SK-N-SH treated with all-trans-retinoic acid at 6 μM for 48 hours (cell line): ENCODE data around the gene SULT6B1.

ENCODE experiments used
- ATAC-seq: fragments of 200-7000 bp; cut with Tn5 transposase; 3 replicates; pipeline ENCODE4 v1.9.1; 2020; ENCODE audit warnings: mild to moderate bottlenecking, moderate library complexity
- ARNTL ChIP-seq: fragments of 450-650 bp; formaldehyde crosslinking; IDR thresholded peaks from 2 replicates; pipeline ENCODE4 v1.5.0; 2020; ENCODE audit warnings: low read depth, mild to moderate bottlenecking, moderate library complexity, borderline replicate concordance
- BACH2 ChIP-seq: fragments of 250-450 bp; sonication (Bioruptor Pico); IDR thresholded peaks from 2 replicates; pipeline ENCODE4 v1.9.0; 2021; ENCODE audit warnings: mild to moderate bottlenecking, borderline replicate concordance
- CSDC2 ChIP-seq: fragments of 250-450 bp; sonication (Bioruptor Pico); IDR thresholded peaks from 2 replicates; pipeline ENCODE4 v1.5.0; 2020; ENCODE audit warnings: mild to moderate bottlenecking, moderate library complexity
- ESRRG ChIP-seq: fragments of 250-450 bp; sonication (Bioruptor Pico); IDR thresholded peaks from 2 replicates; pipeline ENCODE4 v1.6.1; 2021; ENCODE audit warnings: mild to moderate bottlenecking
- GLIS3 ChIP-seq: fragments of 250-450 bp; sonication (Bioruptor Pico); IDR thresholded peaks from 2 replicates; pipeline ENCODE4 v1.5.0; 2020; ENCODE audit warnings: mild to moderate bottlenecking, moderate library complexity
- ISL1 ChIP-seq: fragments of 250-450 bp; sonication (Bioruptor Pico); IDR thresholded peaks from 2 replicates; pipeline ENCODE4 v2.1.2; 2022; ENCODE audit warnings: mild to moderate bottlenecking, moderate library complexity
- OSR1 ChIP-seq: fragments of 250-450 bp; sonication (Bioruptor Pico); IDR thresholded peaks from 2 replicates; pipeline ENCODE4 v1.8.0; 2022; ENCODE audit warnings: moderate library complexity, mild to moderate bottlenecking, inconsistent platforms
- RARB ChIP-seq: fragments of 250-450 bp; sonication (Bioruptor Pico); IDR thresholded peaks from 2 replicates; pipeline ENCODE4 v1.8.0; 2021; ENCODE audit warnings: mild to moderate bottlenecking, moderate library complexity
- SNAI2 ChIP-seq: fragments of 250-450 bp; sonication (Bioruptor Pico); IDR thresholded peaks from 2 replicates; pipeline ENCODE4 v1.5.0; 2020; ENCODE audit warnings: mild to moderate bottlenecking, moderate library complexity
- TCF4 ChIP-seq: fragments of 250-450 bp; sonication (Bioruptor Pico); IDR thresholded peaks from 2 replicates; pipeline ENCODE4 v1.8.0; 2021; ENCODE audit warnings: mild to moderate bottlenecking, moderate library complexity, borderline replicate concordance
- ZC3H10 ChIP-seq: fragments of 250-450 bp; sonication (Bioruptor Pico); IDR thresholded peaks from 2 replicates; pipeline ENCODE4 v1.5.1; 2021; ENCODE audit warnings: mild to moderate bottlenecking, moderate library complexity
- ZFP3 ChIP-seq: fragments of 250-450 bp; sonication (Bioruptor Pico); IDR thresholded peaks from 2 replicates; pipeline ENCODE4 v1.5.0; 2020; ENCODE audit warnings: mild to moderate bottlenecking, moderate library complexity
- ZFP30 ChIP-seq: fragments of 450-650 bp; formaldehyde crosslinking; IDR thresholded peaks from 2 replicates; pipeline ENCODE4 v1.5.0; 2022; ENCODE audit warnings: mild to moderate bottlenecking, moderate library complexity
- ZNF70 ChIP-seq: fragments of 450-650 bp; formaldehyde crosslinking; IDR thresholded peaks from 2 replicates; pipeline ENCODE4 v1.5.0; 2020; ENCODE audit warnings: mild to moderate bottlenecking, moderate library complexity
- TF ChIP-seq, protein P1 (sequence below): fragments of 250-450 bp; sonication (Bioruptor Pico); IDR thresholded peaks from 2 replicates; pipeline ENCODE4 v1.5.0; 2020; ENCODE audit warnings: mild to moderate bottlenecking, moderate library complexity
- TF ChIP-seq, protein P2 (sequence below): fragments of 250-450 bp; sonication (Bioruptor Pico); IDR thresholded peaks from 2 replicates; pipeline ENCODE4 v1.8.0; 2021; ENCODE audit warnings: low read depth, mild to moderate bottlenecking, moderate library complexity, borderline replicate concordance
- TF ChIP-seq, protein P3 (sequence below): fragments of 250-450 bp; sonication (Bioruptor Pico); IDR thresholded peaks from 2 replicates; pipeline ENCODE4 v1.5.1; 2021; ENCODE audit warnings: mild to moderate bottlenecking, moderate library complexity
- TF ChIP-seq, protein P4 (sequence below): fragments of 250-450 bp; sonication (Bioruptor Pico); IDR thresholded peaks from 2 replicates; pipeline ENCODE4 v1.5.1; 2020; ENCODE audit warnings: low read depth, mild to moderate bottlenecking, moderate library complexity
- TF ChIP-seq, protein P5 (sequence below): fragments of 250-450 bp; sonication (Bioruptor Pico); IDR thresholded peaks from 2 replicates; pipeline ENCODE4 v1.8.0; 2020; ENCODE audit warnings: mild to moderate bottlenecking, moderate library complexity, borderline replicate concordance

Gene SULT6B1

DNA sequence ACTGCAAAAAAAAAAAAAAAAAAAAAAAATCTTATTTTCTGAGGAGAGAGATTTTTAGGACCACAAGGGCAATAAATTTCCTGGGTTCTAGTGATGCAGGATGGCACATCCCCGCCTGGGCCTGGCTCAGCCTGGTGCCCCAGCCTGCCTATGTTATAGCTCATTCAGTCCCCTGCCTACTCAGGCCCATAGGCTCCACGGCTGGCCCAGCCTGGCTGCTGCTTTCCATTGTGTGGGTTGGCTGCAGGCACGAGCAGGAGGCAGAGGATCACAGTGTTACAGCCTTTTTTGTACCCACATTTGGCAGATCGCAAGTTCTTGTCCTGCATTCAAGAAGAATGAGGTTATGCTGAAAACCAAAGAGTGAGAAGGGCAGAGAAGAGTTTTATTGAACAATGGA lies 2.8 kb upstream of the SULT6B1 start (continued):
- TF ChIP-seq, protein P1, sequence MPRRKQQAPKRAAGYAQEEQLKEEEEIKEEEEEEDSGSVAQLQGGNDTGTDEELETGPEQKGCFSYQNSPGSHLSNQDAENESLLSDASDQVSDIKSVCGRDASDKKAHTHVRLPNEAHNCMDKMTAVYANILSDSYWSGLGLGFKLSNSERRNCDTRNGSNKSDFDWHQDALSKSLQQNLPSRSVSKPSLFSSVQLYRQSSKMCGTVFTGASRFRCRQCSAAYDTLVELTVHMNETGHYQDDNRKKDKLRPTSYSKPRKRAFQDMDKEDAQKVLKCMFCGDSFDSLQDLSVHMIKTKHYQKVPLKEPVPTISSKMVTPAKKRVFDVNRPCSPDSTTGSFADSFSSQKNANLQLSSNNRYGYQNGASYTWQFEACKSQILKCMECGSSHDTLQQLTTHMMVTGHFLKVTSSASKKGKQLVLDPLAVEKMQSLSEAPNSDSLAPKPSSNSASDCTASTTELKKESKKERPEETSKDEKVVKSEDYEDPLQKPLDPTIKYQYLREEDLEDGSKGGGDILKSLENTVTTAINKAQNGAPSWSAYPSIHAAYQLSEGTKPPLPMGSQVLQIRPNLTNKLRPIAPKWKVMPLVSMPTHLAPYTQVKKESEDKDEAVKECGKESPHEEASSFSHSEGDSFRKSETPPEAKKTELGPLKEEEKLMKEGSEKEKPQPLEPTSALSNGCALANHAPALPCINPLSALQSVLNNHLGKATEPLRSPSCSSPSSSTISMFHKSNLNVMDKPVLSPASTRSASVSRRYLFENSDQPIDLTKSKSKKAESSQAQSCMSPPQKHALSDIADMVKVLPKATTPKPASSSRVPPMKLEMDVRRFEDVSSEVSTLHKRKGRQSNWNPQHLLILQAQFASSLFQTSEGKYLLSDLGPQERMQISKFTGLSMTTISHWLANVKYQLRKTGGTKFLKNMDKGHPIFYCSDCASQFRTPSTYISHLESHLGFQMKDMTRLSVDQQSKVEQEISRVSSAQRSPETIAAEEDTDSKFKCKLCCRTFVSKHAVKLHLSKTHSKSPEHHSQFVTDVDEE = no peak
- TF ChIP-seq SNAI2 (CRISPR knock-in tag) (no peak), OSR1 (CRISPR knock-in tag) (no peak), ZFP30 (CRISPR knock-in tag) (no peak)

DNA sequence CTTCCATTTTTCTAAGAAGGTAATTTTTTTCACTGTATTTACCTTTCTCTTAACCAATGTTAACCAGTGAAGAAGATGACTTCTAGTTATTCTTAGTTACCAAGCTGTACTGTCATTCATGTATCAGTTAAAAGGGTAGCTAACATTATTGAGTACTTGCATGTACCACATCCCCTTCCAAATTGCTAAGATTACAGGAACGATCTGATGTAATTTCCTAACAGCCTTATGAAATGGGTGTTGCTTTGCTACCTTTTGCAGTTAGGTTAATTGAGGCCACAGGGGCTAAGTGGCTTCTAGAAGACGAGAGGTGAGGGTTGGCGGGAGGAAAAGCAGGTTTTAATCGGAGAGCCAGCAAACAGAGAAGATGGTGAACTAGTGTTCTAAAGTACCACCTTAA lies 1.8 kb upstream of the SULT6B1 start:
- ATAC-seq = no peak
- TF ChIP-seq ISL1 (CRISPR knock-in tag) (no peak), ZFP30 (CRISPR knock-in tag) (no peak), ZC3H10 (CRISPR knock-in tag) (no peak), ARNTL (no peak), TCF4 (CRISPR knock-in tag) (no peak), ZNF70 (CRISPR knock-in tag) (no peak), RARB (CRISPR knock-in tag) (no peak), ZFP3 (CRISPR knock-in tag) (no peak), GLIS3 (CRISPR knock-in tag) (no peak), BACH2 (CRISPR knock-in tag) (no peak), CSDC2 (no peak), ESRRG (no peak)
- TF ChIP-seq, protein P1 = no peak
- TF ChIP-seq, protein P2, sequence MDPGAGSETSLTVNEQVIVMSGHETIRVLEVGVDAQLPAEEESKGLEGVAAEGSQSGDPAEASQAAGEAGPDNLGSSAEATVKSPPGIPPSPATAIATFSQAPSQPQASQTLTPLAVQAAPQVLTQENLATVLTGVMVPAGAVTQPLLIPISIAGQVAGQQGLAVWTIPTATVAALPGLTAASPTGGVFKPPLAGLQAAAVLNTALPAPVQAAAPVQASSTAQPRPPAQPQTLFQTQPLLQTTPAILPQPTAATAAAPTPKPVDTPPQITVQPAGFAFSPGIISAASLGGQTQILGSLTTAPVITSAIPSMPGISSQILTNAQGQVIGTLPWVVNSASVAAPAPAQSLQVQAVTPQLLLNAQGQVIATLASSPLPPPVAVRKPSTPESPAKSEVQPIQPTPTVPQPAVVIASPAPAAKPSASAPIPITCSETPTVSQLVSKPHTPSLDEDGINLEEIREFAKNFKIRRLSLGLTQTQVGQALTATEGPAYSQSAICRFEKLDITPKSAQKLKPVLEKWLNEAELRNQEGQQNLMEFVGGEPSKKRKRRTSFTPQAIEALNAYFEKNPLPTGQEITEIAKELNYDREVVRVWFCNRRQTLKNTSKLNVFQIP (CRISPR knock-in tag) = no peak
- TF ChIP-seq, protein P3, sequence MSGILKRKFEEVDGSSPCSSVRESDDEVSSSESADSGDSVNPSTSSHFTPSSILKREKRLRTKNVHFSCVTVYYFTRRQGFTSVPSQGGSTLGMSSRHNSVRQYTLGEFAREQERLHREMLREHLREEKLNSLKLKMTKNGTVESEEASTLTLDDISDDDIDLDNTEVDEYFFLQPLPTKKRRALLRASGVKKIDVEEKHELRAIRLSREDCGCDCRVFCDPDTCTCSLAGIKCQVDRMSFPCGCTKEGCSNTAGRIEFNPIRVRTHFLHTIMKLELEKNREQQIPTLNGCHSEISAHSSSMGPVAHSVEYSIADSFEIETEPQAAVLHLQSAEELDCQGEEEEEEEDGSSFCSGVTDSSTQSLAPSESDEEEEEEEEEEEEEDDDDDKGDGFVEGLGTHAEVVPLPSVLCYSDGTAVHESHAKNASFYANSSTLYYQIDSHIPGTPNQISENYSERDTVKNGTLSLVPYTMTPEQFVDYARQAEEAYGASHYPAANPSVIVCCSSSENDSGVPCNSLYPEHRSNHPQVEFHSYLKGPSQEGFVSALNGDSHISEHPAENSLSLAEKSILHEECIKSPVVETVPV (CRISPR knock-in tag) = no peak
- TF ChIP-seq, protein P4, sequence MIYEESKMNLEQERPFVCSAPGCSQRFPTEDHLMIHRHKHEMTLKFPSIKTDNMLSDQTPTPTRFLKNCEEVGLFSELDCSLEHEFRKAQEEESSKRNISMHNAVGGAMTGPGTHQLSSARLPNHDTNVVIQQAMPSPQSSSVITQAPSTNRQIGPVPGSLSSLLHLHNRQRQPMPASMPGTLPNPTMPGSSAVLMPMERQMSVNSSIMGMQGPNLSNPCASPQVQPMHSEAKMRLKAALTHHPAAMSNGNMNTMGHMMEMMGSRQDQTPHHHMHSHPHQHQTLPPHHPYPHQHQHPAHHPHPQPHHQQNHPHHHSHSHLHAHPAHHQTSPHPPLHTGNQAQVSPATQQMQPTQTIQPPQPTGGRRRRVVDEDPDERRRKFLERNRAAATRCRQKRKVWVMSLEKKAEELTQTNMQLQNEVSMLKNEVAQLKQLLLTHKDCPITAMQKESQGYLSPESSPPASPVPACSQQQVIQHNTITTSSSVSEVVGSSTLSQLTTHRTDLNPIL (CRISPR knock-in tag) = no peak
- TF ChIP-seq, protein P5, sequence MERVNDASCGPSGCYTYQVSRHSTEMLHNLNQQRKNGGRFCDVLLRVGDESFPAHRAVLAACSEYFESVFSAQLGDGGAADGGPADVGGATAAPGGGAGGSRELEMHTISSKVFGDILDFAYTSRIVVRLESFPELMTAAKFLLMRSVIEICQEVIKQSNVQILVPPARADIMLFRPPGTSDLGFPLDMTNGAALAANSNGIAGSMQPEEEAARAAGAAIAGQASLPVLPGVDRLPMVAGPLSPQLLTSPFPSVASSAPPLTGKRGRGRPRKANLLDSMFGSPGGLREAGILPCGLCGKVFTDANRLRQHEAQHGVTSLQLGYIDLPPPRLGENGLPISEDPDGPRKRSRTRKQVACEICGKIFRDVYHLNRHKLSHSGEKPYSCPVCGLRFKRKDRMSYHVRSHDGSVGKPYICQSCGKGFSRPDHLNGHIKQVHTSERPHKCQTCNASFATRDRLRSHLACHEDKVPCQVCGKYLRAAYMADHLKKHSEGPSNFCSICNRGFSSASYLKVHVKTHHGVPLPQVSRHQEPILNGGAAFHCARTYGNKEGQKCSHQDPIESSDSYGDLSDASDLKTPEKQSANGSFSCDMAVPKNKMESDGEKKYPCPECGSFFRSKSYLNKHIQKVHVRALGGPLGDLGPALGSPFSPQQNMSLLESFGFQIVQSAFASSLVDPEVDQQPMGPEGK = no peak
